Hindlimb muscle (tissue), 1 donor: ENCODE data around the gene DHX9. TPM values are rescaled to one million over a fixed set of nuclear protein-coding genes. Genes with fewer than 3 reads are reported as not detected.

Experiments
- DNase-seq: peaks from one replicate; pipeline ENCODE4 v3.0.0-alpha.2; 2013
- polyA plus RNA-seq: library from polyadenylated mRNA; unstranded; fragments of 120-200 nt; gene quantifications from one replicate; pipeline ENCODE4 v1.2.1, GENCODE V29; 2013; ENCODE audit not compliant: insufficient read length

DHX9 gene
- 120 TPM for polyA plus RNA-seq

GRCh38 chr1:182839209-182840066 is at the start of gene DHX9:
Gene DHX9, plus strand, starts transcription at chr1:182839347. Its CDS starts 3,220 bp downstream, at chr1:182842567.
- DNase-seq: peak; percentile 95

GRCh38 chr1:182791281-182792179 is 47.6 kb upstream of the DHX9 start:
- no peak for DNase-seq

DNA sequence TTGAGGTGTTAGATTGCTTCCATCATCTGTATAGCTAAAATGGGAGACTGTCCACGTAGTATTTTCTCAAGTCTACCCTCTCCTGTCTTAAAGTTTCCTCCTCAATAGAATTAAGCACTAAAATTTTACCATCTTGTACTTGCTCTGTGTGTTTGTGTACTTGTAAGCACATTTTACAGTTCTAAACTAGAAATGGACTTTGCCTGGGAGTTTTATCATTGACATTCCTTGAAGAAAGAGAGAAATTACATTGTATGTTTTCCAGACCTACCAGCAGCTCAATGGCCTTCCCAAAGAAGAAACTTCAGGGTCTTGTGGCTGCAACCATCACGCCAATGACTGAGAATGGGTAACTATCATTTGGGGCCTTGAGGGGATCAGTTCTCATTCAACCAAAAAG is 45.1 kb upstream of the DHX9 start:
- DNase-seq: no peak

DNA sequence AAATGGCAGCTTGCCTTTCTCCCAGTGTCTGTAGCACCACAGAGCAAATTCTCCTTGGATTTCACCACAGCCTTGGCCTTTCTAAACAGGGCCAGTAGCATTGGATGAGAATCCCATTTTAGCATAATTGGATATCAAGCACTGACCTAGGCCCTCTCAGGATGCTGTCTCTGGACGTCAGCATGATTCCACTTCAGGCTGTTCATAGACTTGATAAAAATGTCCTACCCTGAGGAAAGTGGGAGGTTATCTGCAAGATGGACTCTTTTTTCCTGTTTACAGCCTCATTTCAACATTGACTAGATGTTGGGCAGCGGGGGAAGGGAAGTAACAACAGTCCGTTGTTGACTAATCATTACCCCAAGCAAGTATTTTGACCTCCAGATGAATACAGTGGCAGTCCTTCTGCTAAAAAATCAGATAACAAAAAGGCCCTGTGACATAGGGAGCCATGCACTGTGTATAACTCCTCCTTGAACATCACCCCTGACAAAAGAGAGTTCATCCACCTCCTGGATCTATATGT is 44.4 kb upstream of the DHX9 start:
- DNase-seq: no peak

DNA sequence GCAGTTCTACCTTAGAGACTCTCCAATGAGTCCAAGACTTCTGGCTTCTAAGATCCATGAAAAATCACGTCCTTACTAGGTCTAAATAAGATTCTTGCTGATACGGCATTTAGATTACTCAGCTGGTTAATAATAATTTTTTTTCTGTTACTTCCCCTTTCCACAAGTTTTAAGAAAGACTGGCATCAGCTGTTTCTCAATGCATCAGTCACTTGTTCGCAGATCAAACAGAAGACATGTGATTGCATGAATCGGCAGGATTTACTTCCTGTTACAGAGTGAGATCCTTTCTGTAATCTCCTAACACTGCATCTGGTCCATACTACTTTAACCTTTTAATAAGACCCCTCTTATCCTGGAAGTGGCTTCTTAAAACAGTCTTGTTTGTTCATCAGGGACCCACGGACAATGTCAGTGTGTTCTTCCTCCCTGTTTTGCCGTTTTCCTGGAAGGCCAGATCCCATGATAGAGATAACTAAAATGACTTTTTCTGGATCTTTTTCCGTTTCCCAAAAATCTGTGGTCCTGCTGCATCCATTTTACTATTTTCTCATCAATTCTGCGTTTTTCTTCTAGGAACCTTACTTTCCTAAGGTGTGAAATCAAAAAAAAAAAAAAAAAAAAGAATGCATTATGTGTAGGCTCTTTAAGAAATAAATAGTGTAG is 43.5 kb upstream of the DHX9 start:
- no peak for DNase-seq

DNA sequence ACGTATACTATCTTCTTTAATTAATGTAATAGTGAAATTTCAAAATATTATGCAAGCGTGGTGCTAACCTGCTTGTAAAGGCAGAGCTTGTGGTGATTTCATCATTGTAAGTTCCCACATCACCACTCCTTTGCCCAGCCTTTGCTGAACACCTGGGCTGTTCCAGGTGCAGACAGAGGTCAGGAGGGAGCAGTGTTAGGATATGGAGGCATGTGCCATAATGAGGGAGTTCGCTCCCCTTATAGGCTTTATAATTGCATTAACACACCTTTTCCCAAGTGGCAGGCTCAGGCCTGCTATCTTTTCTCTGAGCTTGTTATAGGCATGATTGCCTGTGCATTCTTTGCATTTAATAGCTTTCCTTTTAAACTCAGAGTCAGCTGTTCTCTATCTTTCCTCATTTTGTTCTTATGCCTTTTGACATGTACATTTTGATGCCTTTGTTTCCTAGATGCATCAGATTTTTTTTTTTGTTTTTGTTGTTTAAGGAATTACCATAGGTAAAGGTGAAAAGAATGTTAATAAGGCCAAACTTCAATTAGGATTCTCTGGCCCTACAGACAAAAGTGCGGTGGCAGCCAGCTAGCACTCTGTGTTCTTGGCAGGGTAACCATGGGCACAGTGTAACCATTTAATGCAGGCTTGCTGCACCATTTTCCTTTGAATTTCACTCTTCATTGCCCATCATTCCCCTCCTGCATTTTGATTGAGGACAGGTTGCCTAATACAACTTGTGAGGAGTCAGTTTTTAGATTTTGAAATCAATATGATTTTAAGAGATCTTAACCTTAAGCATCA is 36.9 kb upstream of the DHX9 start:
- no peak for DNase-seq

DNA sequence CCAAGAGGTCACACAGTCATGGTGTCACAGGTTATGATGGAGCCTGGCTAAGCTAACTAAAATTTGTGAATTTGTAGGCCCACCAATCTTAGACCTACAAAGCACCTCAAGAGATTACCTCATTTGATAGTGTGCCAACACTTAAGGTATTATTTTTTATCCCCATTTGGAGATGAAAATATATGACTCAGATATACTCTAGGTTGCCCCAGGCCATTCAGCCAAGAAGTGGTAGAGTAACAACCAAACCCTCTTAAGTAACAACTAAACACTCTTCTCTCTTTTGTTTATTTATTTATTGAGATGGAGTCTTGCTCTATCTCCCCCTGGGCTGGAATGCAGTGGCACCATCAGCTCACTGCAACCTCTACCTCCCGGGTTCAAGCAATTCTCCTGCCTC is 35.3 kb upstream of the DHX9 start:
- no peak for DNase-seq

- no peak for DNase-seq
Measured at GRCh38 chr1:182806015-182806678, 33.0 kb upstream of the DHX9 start.

- no peak for DNase-seq
Measured at GRCh38 chr1:182807907-182808306, 31.2 kb upstream of the DHX9 start.

DNA sequence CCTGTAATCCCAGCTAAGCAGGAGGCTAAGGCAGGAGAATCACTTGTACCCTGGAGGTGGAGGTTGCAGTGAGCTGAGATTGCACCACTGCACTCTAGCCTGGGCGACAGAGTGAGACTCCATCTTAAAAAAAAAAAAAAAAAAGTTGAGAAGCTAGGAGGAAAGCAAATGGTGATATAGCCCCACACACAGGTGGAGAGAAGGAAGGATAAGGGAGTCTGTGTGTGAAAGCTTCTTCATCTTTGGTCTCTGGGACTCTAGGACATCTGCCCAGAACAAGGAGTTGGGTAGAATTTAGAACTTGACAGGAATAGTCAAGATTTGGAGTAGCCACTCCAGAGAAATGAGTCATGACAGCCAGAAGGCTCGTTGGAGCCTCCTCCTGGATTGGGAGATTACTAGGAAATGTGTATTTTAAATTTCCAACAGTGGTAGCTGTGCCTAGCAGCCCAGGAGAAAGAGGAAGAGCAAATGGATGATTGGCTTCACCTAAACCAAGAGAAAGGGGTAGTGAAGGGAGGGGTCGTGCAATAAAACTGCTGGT is 29.7 kb upstream of the DHX9 start:
- no peak for DNase-seq

DNA sequence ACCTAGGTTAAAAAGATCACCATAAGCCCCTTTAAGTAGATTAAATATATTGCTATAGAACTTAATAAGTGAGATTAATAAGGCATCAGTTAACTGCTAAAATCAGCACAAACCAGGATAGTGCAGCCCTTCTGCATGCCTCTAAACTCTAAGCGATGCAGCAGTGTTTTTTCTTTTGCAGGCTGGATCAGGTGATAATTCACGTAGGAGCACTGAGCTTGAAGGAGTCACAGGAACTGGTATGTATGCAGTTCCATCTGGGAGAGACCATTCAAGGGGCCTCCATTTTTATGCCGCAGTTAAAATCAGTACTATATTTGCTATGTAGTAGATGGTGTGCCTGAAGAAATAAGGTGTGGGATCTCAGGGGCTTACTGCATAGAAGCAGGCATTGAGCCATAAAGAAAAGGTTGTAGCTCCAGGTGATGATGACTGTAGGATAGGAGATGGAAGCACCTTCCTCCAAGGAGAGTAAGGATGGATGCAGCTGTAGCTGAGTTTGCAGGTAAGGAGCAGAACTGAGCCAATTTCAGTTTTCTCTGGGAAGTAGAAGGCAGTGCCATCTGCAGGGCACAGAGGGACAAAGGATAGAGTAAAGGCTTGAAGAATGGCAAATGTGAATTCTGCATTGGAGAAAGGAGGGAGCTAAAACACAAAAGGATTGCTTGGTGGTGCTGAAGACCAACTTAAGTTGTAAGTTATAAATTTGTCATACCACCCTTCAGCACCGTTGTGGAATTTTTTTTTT is 27.0 kb upstream of the DHX9 start:
- no peak for DNase-seq

DNA sequence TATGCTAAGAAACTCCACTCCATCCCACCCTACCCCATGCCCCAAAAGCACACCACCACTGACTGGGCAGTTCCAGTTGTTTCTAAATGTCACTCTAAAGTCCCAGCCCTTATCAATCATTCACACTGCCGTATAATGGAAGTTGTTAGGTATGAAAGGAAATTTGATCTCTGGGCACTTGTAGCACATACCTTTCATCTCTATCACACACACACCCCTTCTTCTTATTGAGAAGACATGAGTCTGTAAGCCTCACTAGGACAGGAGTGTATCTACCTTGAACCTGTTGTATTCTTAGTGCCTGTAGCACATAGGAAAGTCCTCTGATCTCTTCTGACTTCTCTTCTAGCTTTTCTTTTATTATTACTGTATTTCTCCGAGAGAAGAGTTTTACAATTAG is 22.3 kb upstream of the DHX9 start:
- no peak for DNase-seq

GRCh38 chr1:182817802-182818201 is 21.3 kb upstream of the DHX9 start:
- no peak for DNase-seq

DNA sequence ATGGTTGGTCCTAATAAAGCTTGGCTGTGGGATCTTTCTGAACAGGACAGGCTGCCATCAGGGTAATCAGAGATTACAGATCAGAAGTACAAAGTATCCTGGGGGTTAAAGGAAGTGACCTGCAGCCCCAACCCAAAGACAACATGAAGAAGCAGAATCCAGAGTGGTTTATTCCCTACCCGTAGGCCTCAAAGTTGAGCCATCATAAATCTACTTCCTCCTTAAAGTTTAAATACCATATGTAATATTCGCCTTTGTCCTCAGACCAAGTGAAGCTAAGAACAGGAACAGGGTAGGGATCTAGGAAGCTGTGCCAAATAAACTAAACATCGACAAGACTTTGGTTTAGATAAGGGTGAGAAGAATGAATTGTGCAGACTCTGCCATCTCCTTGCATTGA is 15.9 kb upstream of the DHX9 start:
- DNase-seq: no peak

DNA sequence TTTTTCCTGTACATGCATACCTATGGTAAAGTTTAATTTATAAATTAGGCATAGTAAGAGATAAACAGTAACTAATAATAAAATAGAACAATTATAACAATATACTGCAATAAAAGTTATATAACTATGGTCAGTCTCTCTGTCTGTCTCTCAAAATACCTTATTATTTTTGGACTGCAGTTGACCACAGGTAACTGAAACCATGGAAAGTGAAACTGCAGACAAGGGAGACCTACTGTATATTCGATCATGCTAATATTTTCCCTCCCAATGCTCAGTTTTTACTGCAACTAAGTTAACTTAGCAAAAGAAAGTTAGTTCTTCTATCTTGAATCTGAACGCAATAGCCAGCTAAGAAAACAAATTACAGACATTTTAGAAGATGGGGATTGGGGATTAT is 12.3 kb upstream of the DHX9 start:
- DNase-seq: no peak

DNA sequence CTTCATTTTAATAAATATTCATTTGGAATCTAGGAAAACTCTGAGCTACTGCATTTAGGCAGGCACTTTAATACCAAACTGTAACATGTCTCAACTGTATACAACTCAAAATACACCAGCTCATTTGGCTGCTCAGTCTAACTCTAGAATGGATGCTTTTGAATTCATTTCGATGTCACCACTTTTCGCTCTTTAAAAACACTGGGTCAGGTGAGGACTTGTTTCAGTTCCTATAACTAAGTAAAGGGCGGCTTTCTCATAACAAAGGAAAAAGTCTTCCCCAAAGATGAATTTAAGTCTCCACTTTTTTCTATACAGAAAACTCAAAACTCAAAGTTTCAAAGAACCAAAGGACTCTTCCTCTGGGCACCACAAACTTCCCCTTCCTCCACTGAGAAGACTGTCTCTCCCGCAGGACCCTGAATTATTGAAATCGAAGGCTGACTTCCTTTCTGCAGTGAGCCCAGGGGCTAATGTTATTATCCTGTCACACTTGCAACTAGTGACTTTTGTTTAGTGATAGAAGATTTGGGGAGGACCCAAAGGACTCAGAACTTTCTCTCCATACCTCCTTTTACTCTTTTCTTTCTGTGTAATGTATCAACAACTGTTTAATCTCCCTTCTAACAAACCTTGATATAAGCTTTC is 9.7 kb upstream of the DHX9 start:
- DNase-seq: no peak

- no peak for DNase-seq
Measured at GRCh38 chr1:182833271-182833670, 5.9 kb upstream of the DHX9 start.

- DNase-seq: no peak
Measured at GRCh38 chr1:182834326-182834725, 4.8 kb upstream of the DHX9 start.

DNA sequence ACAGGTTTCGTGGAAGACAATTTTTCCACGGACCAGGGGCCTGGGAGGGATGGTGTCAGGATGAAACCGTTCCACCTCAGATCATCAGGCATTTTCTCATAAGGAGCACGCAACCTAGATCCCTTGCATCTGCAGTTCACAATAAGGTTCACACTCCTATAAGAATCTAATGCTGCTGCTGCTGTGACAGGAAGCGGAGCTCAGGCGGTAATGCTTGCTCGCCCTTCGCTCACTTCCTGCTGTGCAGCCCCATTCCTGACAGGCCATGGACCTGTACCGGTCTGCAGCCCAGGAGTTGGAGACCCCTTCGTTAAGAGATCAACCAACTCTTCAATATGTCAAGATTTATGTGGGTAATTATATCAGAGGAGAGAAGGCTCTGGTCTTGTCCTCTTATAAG is 3.3 kb upstream of the DHX9 start:
- no peak for DNase-seq
